SK-N-SH treated with all-trans-retinoic acid at 6 μM for 48 hours (cell line): ENCODE measurements around the gene CCL17.

ENCODE experiments used
- ATAC-seq: fragments of 200-7000 bp; cut with Tn5 transposase; 3 replicates; pipeline ENCODE4 v1.9.1; 2020; ENCODE audit warnings: mild to moderate bottlenecking, moderate library complexity
- ARNTL ChIP-seq: fragments of 450-650 bp; formaldehyde crosslinking; IDR thresholded peaks from 2 replicates; pipeline ENCODE4 v1.5.0; 2020; ENCODE audit warnings: low read depth, mild to moderate bottlenecking, moderate library complexity, borderline replicate concordance
- BACH2 ChIP-seq: fragments of 250-450 bp; sonication (Bioruptor Pico); IDR thresholded peaks from 2 replicates; pipeline ENCODE4 v1.9.0; 2021; ENCODE audit warnings: mild to moderate bottlenecking, borderline replicate concordance
- CSDC2 ChIP-seq: fragments of 250-450 bp; sonication (Bioruptor Pico); IDR thresholded peaks from 2 replicates; pipeline ENCODE4 v1.5.0; 2020; ENCODE audit warnings: mild to moderate bottlenecking, moderate library complexity
- ESRRG ChIP-seq: fragments of 250-450 bp; sonication (Bioruptor Pico); IDR thresholded peaks from 2 replicates; pipeline ENCODE4 v1.6.1; 2021; ENCODE audit warnings: mild to moderate bottlenecking
- GLIS3 ChIP-seq: fragments of 250-450 bp; sonication (Bioruptor Pico); IDR thresholded peaks from 2 replicates; pipeline ENCODE4 v1.5.0; 2020; ENCODE audit warnings: mild to moderate bottlenecking, moderate library complexity
- ISL1 ChIP-seq: fragments of 250-450 bp; sonication (Bioruptor Pico); IDR thresholded peaks from 2 replicates; pipeline ENCODE4 v2.1.2; 2022; ENCODE audit warnings: mild to moderate bottlenecking, moderate library complexity
- PPARA ChIP-seq: fragments of 250-450 bp; sonication (Bioruptor Pico); IDR thresholded peaks from 2 replicates; pipeline ENCODE4 v1.5.0; 2020; ENCODE audit warnings: mild to moderate bottlenecking, borderline replicate concordance
- RARB ChIP-seq: fragments of 250-450 bp; sonication (Bioruptor Pico); IDR thresholded peaks from 2 replicates; pipeline ENCODE4 v1.8.0; 2021; ENCODE audit warnings: mild to moderate bottlenecking, moderate library complexity
- SNAI2 ChIP-seq: fragments of 250-450 bp; sonication (Bioruptor Pico); IDR thresholded peaks from 2 replicates; pipeline ENCODE4 v1.5.0; 2020; ENCODE audit warnings: mild to moderate bottlenecking, moderate library complexity
- TCF4 ChIP-seq: fragments of 250-450 bp; sonication (Bioruptor Pico); IDR thresholded peaks from 2 replicates; pipeline ENCODE4 v1.8.0; 2021; ENCODE audit warnings: mild to moderate bottlenecking, moderate library complexity, borderline replicate concordance
- TOX ChIP-seq: fragments of 250-450 bp; sonication (Bioruptor Pico); IDR thresholded peaks from 2 replicates; pipeline ENCODE4 v1.8.0; 2021; ENCODE audit warnings: mild to moderate bottlenecking, moderate library complexity, borderline replicate concordance
- ZC3H10 ChIP-seq: fragments of 250-450 bp; sonication (Bioruptor Pico); IDR thresholded peaks from 2 replicates; pipeline ENCODE4 v1.5.1; 2021; ENCODE audit warnings: mild to moderate bottlenecking, moderate library complexity
- ZFP3 ChIP-seq: fragments of 250-450 bp; sonication (Bioruptor Pico); IDR thresholded peaks from 2 replicates; pipeline ENCODE4 v1.5.0; 2020; ENCODE audit warnings: mild to moderate bottlenecking, moderate library complexity
- ZFP30 ChIP-seq: fragments of 450-650 bp; formaldehyde crosslinking; IDR thresholded peaks from 2 replicates; pipeline ENCODE4 v1.5.0; 2022; ENCODE audit warnings: mild to moderate bottlenecking, moderate library complexity
- ZNF565 ChIP-seq: fragments of 450-650 bp; formaldehyde crosslinking; conservative IDR thresholded peaks from 2 replicates; pipeline ENCODE4 v1.5.0; 2020; ENCODE audit warnings: low read depth, mild to moderate bottlenecking, moderate library complexity
- ZNF70 ChIP-seq: fragments of 450-650 bp; formaldehyde crosslinking; IDR thresholded peaks from 2 replicates; pipeline ENCODE4 v1.5.0; 2020; ENCODE audit warnings: mild to moderate bottlenecking, moderate library complexity
- ZNF8 ChIP-seq: fragments of 450-650 bp; formaldehyde crosslinking; IDR thresholded peaks from 2 replicates; pipeline ENCODE4 v1.5.0; 2020; ENCODE audit warnings: mild to moderate bottlenecking, moderate library complexity
- TF ChIP-seq, protein P1 (sequence below): fragments of 250-450 bp; sonication (Bioruptor Pico); IDR thresholded peaks from 2 replicates; pipeline ENCODE4 v1.5.1; 2021; ENCODE audit warnings: mild to moderate bottlenecking, moderate library complexity
- TF ChIP-seq, protein P2 (sequence below): fragments of 250-450 bp; sonication (Bioruptor Pico); IDR thresholded peaks from 2 replicates; pipeline ENCODE4 v1.8.0; 2020; ENCODE audit warnings: mild to moderate bottlenecking, moderate library complexity, borderline replicate concordance
- TF ChIP-seq, protein P3 (sequence below): fragments of 250-450 bp; sonication (Bioruptor Pico); IDR thresholded peaks from 2 replicates; pipeline ENCODE4 v1.5.1; 2020; ENCODE audit warnings: low read depth, mild to moderate bottlenecking, moderate library complexity
- TF ChIP-seq, protein P4 (sequence below): fragments of 250-450 bp; sonication (Bioruptor Pico); IDR thresholded peaks from 2 replicates; pipeline ENCODE4 v1.8.0; 2021; ENCODE audit warnings: low read depth, mild to moderate bottlenecking, moderate library complexity, borderline replicate concordance

The CCL17 gene

DNA sequence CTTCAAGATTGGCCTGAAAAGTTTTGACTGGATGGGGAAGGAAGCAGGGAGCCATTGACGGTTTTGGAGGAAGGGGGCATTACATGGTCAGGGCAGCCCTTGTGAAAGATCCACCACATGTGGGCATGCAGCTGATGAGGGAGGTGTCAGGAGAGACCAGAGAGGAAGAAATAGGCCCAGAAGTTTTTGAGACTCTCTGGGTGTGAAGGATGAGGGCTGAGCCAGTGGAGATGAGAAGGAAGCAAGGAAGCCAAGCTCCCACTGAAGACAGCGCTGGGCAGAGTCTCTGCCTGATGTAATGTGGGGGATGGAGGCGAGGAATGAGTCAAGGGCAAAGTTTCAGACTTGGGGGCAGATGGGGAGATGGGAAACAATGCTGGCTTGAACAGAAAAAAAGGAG, 530 bp downstream of the CCL17 start:
- ATAC-seq, result no peak
- TF ChIP-seq ZFP30 (CRISPR knock-in tag) (no peak), RARB (CRISPR knock-in tag) (no peak), TOX (CRISPR knock-in tag) (no peak), CSDC2 (CRISPR knock-in tag) (no peak), ESRRG (CRISPR knock-in tag) (no peak)
- TF ChIP-seq, protein P1, sequence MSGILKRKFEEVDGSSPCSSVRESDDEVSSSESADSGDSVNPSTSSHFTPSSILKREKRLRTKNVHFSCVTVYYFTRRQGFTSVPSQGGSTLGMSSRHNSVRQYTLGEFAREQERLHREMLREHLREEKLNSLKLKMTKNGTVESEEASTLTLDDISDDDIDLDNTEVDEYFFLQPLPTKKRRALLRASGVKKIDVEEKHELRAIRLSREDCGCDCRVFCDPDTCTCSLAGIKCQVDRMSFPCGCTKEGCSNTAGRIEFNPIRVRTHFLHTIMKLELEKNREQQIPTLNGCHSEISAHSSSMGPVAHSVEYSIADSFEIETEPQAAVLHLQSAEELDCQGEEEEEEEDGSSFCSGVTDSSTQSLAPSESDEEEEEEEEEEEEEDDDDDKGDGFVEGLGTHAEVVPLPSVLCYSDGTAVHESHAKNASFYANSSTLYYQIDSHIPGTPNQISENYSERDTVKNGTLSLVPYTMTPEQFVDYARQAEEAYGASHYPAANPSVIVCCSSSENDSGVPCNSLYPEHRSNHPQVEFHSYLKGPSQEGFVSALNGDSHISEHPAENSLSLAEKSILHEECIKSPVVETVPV (CRISPR knock-in tag), result no peak
- TF ChIP-seq, all 23 proteins: peak for 0

DNA sequence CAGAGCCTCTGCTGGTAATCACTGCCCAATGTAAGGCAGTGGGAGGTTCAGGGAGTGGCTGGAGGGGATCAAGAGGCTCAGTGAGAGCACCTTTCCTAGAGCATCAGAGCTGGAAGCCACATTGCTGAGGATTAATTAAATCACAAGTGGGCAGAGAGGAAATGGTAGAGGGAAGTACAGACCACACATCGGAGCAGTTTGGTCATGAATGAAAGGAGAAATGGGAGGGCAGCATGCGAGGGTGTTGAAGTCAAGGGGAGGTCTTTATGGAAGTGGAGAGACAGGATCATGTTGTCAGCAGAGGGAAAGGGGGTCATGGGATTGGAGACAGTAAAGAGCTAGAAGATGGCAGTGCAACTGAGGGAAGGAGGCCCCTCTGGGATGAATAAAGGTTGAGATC, 2.3 kb downstream of the CCL17 start:
- no peak for TF ChIP-seq BACH2 (CRISPR knock-in tag)
- ATAC-seq, result no peak

DNA sequence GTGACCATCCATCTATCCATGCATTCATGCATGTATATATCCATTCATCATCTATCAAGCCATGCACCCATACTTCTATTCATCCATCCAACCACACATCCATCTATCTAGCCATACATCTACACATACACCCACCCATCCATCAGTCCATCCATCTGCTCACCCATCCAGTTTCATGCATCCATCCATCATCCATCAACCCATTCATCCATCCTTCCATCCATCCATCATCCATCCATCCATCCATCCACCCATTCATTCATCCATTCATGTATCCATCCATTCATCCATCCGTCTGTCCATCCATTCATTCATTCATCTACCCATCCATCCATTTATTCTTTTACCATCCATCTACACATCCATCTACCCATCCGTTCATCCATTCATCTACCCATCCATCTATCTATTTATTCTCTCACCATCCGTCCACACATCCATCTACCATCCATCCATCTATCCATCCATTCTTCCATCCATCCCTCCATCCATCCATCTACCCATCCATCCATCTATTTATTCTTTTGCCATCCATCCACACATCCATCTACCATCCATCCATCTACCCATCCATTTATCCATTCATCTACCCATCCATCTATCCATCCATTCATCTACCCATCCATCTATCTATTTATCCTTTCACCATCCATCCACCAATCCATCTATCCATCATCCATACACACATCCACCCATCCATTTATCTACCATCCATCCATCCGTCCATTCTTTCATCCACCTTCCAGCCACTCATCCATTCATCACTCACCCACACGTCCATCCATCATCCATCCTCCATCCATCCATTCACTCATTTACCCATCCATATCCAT, 3.2 kb downstream of the CCL17 start:
- TF ChIP-seq BACH2 (CRISPR knock-in tag) (no peak), RARB (CRISPR knock-in tag) (no peak), TOX (CRISPR knock-in tag) (no peak)
- TF ChIP-seq, protein P2, sequence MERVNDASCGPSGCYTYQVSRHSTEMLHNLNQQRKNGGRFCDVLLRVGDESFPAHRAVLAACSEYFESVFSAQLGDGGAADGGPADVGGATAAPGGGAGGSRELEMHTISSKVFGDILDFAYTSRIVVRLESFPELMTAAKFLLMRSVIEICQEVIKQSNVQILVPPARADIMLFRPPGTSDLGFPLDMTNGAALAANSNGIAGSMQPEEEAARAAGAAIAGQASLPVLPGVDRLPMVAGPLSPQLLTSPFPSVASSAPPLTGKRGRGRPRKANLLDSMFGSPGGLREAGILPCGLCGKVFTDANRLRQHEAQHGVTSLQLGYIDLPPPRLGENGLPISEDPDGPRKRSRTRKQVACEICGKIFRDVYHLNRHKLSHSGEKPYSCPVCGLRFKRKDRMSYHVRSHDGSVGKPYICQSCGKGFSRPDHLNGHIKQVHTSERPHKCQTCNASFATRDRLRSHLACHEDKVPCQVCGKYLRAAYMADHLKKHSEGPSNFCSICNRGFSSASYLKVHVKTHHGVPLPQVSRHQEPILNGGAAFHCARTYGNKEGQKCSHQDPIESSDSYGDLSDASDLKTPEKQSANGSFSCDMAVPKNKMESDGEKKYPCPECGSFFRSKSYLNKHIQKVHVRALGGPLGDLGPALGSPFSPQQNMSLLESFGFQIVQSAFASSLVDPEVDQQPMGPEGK (CRISPR knock-in tag), result no peak
- ATAC-seq, result no peak

DNA sequence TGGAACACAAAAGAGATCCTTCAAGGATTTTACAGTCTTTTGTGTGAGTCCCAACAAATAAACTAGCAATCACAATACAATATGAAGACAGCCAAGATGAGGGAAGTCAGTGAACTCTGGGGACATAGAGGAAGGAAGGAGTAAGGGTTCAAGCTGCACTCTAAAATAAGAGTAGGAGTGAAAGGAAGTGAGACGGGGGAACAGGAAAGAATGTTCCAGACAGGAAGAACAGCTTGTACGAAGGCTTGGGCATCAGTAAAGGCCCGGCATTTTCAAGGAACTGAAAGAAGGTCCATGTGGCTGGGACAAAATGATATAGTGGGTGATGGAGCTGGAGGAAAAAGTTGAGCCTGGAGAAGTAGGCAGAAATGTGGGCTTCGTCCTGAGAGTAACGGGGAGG, 4.5 kb downstream of the CCL17 start:
- TF ChIP-seq RARB (CRISPR knock-in tag) (no peak), ISL1 (CRISPR knock-in tag) (no peak), BACH2 (CRISPR knock-in tag) (no peak), ZNF70 (no peak), ZNF565 (no peak), ZFP30 (CRISPR knock-in tag) (no peak), ZC3H10 (CRISPR knock-in tag) (no peak), ARNTL (CRISPR knock-in tag) (no peak), PPARA (CRISPR knock-in tag) (no peak), SNAI2 (CRISPR knock-in tag) (no peak), ZFP3 (CRISPR knock-in tag) (no peak), TCF4 (CRISPR knock-in tag) (no peak), TOX (CRISPR knock-in tag) (no peak), GLIS3 (CRISPR knock-in tag) (no peak)
- TF ChIP-seq, protein P3, sequence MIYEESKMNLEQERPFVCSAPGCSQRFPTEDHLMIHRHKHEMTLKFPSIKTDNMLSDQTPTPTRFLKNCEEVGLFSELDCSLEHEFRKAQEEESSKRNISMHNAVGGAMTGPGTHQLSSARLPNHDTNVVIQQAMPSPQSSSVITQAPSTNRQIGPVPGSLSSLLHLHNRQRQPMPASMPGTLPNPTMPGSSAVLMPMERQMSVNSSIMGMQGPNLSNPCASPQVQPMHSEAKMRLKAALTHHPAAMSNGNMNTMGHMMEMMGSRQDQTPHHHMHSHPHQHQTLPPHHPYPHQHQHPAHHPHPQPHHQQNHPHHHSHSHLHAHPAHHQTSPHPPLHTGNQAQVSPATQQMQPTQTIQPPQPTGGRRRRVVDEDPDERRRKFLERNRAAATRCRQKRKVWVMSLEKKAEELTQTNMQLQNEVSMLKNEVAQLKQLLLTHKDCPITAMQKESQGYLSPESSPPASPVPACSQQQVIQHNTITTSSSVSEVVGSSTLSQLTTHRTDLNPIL (CRISPR knock-in tag), result no peak
- TF ChIP-seq, protein P1 (CRISPR knock-in tag), result no peak

DNA sequence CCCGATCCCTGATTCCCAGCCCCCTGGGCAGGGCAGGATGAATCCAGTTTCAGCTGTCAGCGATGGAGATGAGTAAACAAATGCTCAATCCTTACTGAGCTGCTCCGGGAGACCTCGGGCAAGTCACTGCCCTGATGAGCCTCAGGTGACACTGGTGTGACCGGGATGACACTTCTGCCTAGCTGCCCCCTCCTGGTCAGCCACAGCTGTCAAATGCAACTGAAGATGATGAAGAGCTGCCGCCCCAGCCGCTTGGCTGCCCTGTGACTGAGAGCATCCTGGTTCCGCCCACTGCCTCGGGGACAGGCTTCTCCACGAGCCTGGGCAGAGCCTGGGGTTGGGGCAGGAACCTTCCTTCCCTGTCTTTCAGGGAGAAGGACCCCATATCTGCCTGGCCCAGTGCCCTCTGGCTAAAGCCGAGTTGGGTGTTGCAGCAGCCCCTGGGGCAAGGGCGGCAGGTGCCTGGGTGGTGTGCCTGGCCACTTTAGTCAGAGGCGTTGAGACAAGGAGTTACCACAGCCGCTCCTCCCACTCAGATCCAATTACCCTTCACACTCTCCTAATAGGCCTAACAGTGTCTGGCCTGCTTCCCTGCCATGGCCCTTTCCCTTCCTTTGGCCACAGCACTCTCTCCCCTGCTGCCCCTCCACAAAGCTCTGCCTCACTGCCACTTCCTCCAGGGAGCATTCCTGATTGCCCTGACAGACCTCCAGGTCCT, 5.5 kb downstream of the CCL17 start:
- ATAC-seq, result no peak

More for the DNA sequence above, 4.5 kb downstream of the CCL17 start:
- ATAC-seq, result no peak

More for the DNA sequence above, 5.5 kb downstream of the CCL17 start:
- TF ChIP-seq ZFP3 (CRISPR knock-in tag), result no peak
- TF ChIP-seq ZNF8 (CRISPR knock-in tag), result 0 out of 2 replicates have a peak, but pooled peaks have one; percentile 9
- TF ChIP-seq, protein P2 (CRISPR knock-in tag), result no peak
- TF ChIP-seq, protein P4, sequence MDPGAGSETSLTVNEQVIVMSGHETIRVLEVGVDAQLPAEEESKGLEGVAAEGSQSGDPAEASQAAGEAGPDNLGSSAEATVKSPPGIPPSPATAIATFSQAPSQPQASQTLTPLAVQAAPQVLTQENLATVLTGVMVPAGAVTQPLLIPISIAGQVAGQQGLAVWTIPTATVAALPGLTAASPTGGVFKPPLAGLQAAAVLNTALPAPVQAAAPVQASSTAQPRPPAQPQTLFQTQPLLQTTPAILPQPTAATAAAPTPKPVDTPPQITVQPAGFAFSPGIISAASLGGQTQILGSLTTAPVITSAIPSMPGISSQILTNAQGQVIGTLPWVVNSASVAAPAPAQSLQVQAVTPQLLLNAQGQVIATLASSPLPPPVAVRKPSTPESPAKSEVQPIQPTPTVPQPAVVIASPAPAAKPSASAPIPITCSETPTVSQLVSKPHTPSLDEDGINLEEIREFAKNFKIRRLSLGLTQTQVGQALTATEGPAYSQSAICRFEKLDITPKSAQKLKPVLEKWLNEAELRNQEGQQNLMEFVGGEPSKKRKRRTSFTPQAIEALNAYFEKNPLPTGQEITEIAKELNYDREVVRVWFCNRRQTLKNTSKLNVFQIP, result no peak
